ENCODE measurements around the gene URB2.

URB2 gene

GRCh38 chr1:229650045-229650444 lies 24.0 kb downstream of the URB2 start:
- DNase-seq: no peak

- no peak for DNase-seq
Measured at GRCh38 chr1:229651546-229651945, 25.5 kb downstream of the URB2 start.

GRCh38 chr1:229653420-229653819 lies 27.4 kb downstream of the URB2 start:
- no peak for DNase-seq

GRCh38 chr1:229655781-229656180 lies 29.7 kb downstream of the URB2 start:
- no peak for DNase-seq

GRCh38 chr1:229657993-229658755 lies 32.1 kb downstream of the URB2 start:
- DNase-seq: no peak

- no peak for DNase-seq
Measured at GRCh38 chr1:229661022-229661877, 35.2 kb downstream of the URB2 start.

GRCh38 chr1:229661897-229662296 lies 35.9 kb downstream of the URB2 start:
- no peak for DNase-seq

- no peak for DNase-seq
Measured at GRCh38 chr1:229664133-229664689, 38.2 kb downstream of the URB2 start.

GRCh38 chr1:229665912-229666558 lies 40.0 kb downstream of the URB2 start:
- DNase-seq: no peak

GRCh38 chr1:229666585-229666984 lies 40.5 kb downstream of the URB2 start:
- no peak for DNase-seq

GRCh38 chr1:229669333-229669732 lies 43.3 kb downstream of the URB2 start:
- no peak for DNase-seq

GRCh38 chr1:229671310-229671709 lies 45.3 kb downstream of the URB2 start:
- DNase-seq: no peak

GRCh38 chr1:229672246-229672645 lies 46.2 kb downstream of the URB2 start:
- no peak for DNase-seq

- DNase-seq: no peak
Measured at GRCh38 chr1:229674042-229674441, 48.0 kb downstream of the URB2 start.

GRCh38 chr1:229675396-229675795 lies 49.3 kb downstream of the URB2 start:
- no peak for DNase-seq

GRCh38 chr1:229685149-229685548 lies 59.1 kb downstream of the URB2 start:
- DNase-seq: no peak

GRCh38 chr1:229689273-229689672 lies 63.2 kb downstream of the URB2 start:
- DNase-seq: no peak

GRCh38 chr1:229689904-229690303 lies 63.9 kb downstream of the URB2 start:
- no peak for DNase-seq

- DNase-seq: no peak
Measured at GRCh38 chr1:229690662-229691061, 64.6 kb downstream of the URB2 start.

GRCh38 chr1:229691362-229691761 lies 65.3 kb downstream of the URB2 start:
- no peak for DNase-seq

GRCh38 chr1:229693129-229693900 lies 67.3 kb downstream of the URB2 start:
- no peak for DNase-seq

- DNase-seq: no peak
Measured at GRCh38 chr1:229694053-229694693, 68.1 kb downstream of the URB2 start.

Measured in GF-D8 (cell line).